Measurements from ENCODE around the gene CYP27B1.
"Not testable (repeated sequence)": the region's sequence is repeated elsewhere in the genome, so short reads cannot be mapped to it uniquely, and the experiment has no call there.

Gene CYP27B1

DNA sequence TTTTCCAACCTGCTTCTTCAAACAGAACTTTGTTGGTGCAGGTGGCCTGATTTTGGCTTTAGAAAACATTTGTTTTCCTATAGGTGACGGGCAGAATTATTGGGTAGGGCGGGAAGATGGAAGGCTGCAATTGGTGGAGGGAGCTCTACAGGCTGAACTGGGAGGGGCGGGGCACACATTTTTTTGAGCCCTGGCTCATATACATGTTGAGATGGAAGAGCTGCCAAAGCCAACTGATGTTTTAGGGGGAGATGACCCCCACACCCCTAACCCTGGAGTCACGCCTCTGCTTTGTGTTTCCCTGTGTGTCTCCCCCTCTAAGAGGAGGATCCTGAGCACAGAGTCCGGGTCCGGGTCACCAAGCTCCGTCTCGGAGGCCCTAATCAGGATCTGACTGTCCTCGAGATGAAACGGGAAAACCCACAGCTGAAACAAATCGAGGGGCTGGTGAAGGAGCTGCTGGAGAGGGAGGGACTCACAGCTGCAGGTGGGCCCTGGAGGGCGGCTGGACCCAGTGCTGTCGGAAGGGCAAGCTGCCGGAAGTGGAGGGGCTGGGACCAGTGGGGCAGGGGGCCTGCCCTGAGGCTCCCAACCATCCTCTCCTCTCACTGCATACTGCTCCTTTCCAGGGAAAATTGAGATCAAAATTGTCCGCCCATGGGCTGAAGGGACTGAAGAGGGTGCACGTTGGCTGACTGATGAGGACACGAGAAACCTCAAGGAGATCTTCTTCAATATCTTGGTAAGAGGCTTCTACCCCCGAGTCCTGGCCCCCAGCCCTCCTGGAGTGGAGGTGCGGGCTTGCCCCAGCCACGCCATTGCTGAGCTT is 46.9 kb downstream of the CYP27B1 start:
- no peak for DNase-seq

GRCh38 chr12:57718641-57719528 is 48.0 kb downstream of the CYP27B1 start:
- DNase-seq = no peak

DNA sequence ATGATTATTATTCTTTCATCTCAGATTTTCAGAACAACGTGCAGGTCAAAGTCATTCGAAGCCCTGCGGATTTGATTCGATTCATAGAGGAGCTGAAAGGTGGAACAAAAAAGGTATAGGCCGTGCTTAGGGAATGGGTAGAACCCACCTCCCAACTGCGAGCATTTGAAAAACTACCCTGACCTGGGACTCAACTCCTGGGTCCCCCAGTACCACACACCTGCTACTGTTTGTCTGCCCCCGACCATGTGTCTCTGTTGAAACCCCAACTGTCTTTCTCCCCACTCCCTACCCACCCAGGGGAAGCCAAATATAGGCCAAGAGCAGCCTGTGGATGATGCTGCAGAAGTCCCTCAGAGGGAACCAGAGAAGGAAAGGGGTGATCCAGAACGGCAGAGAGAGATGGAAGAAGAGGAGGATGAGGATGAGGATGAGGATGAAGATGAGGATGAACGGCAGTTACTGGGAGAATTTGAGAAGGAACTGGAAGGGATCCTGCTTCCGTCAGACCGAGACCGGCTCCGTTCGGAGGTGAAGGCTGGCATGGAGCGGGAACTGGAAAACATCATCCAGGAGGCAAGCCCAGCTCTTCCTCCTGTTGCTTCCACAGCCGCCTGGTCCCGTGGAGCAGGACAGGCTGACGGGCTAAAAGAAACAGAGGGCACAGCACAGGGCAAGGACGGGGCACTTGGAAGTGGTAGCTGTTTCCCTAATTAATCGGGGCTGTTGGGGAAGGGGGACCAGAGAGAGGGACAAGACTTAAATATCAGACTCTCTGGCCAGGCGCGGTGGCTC is 48.8 kb downstream of the CYP27B1 start:
- no peak for DNase-seq

DNA sequence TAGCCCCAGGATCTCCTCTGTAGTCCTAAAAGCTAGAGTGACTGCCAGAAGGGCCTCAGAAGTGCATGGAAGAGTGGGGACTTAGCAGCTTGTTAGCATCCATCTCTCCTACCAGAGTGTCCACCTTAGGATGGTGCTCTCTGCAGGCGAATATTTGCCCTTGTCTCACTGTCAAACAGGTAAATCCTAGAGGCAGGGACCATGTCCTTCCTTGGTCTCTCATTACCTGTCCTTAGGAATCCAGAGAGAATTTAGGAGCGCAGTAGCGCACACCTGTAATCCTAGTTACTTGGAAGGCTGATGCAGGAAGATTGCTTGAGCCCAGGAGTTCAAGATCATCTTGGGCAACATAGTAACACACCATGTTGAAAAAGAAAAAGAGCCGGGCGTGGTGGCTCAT is 49.7 kb downstream of the CYP27B1 start:
- DNase-seq = no peak

DNA sequence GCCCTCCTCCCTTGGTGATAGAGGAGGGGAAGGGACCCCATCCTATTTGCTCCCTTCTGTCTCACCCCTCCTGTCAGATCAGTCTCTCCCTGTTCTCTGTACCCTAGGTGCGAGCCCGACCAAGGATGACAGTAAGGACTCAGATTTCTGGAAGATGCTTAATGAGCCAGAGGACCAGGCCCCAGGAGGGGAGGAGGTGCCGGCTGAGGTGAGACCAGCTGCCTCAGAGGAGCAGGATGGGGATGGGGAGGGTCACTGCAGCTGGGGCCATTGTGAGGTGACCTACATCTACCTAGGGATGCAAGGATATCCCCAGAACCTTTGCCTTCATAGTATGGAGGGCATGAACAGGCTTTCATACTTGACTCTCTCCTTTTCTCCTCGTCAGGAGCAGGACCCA is 50.6 kb downstream of the CYP27B1 start:
- no peak for DNase-seq

DNA sequence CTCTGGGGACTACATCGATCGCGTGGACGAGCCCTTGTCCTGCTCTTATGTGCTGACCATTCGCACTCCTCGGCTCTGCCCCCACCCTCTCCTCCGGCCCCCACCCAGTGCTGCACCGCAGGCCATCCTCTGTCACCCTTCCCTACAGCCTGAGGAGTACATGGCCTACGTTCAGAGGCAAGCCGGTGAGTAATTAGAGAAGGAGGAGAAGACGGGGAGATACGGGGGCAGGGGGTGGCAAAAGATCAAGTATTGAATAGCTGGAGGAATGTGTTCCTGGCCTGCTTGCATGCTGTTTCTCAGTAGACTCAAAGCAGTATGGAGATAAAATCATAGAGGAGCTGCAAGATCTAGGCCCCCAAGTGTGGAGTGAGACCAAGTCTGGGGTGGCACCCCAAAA is 51.1 kb downstream of the CYP27B1 start:
- DNase-seq = no peak

DNA sequence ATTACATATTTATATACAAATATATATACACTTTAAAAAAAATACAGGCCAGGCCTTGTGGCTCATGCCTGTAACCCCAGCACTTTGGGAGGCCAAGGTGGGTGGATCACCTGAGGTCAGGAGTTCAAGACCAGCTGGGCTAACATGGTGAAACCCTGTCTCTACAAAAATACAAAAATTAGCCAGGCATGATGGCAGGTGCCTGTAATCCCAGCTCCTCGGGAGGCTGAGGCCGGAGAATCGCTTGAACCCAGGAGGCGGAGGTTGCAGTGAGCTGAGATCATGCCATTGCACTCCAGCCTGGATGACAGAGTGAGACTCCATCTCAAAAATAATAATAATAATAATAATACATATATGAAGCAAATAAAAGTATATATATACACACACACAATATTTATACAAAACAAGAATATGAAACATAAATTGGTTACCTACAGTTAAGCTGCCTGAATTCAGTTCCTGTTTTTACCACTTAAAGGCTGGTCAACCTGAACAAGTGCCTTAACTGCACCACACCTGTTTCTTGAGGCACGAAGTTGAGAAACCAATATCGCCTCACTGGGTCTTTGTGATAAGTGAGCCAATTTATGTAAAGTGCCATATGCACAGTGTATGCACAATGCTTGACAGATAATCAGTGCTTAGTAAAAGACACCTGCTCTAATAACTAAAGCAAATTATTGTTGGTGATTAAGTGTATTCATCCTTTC is 51.7 kb downstream of the CYP27B1 start:
- not testable (repeated sequence) for DNase-seq

DNA sequence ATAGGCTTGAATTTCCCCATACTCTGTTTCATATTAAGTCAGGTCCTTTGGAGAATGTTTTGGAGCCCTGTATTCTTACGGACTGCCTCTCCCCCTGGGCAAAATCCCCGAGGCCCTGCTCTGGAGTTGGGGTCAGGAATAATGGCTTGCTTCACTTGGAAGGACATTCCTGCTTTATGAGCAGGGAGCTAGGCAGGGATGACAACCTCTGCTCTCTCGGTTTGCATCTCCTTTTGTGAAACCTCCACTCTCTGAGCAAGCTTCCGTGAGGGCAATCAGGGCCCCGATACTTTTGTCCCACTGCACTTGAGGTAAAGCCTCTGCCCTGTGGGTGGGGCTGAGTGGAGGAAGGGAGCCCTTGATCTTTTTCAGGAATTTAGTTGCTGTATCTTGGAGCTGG is 53.7 kb downstream of the CYP27B1 start:
- no peak for DNase-seq

DNA sequence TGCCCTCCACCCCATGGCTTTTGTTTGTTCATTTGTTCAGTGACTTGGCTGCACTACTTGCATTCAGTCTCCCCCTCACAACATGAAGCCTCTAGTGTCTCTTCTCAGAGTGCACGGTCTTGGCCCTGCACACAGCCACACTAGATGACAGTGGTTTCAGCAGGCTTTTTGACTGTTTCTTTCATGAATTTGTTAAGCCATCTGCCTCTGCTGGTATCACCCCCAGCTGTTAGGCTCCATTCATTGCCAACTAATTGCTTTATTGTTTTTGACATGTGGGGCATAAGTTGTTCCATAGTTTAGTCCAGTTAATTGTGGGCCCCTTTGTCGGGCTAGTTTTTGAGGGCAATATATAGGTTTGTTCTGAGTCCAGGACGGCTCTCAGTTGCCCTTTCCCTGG is 54.2 kb downstream of the CYP27B1 start:
- no peak for DNase-seq

Data from CD4-positive, alpha-beta T cell treated with Interleukin-4 for 4 hours (primary cell).